Endothelial cell of umbilical vein (primary cell): ENCODE results near the gene TPST1.

ENCODE experiments used
- EZH2 ChIP-seq: IDR thresholded peaks from 2 replicates; pipeline ENCODE4 v1.6.1; 2012; ENCODE audit warnings: borderline replicate concordance, low read depth, mild to moderate bottlenecking, moderate library complexity, low read length, inconsistent platforms; ENCODE audit not compliant: severe bottlenecking
- POLR2A ChIP-seq: IDR thresholded peaks from 2 replicates; pipeline ENCODE4 v1.6.1; 2012; ENCODE audit warnings: low read depth, mild to moderate bottlenecking, control low read depth, low read length
- POLR2AphosphoS5 ChIP-seq: IDR thresholded peaks from 2 replicates; pipeline ENCODE4 v1.6.1; 2012; ENCODE audit warnings: low read depth, mild to moderate bottlenecking, control low read depth, low read length, moderate library complexity; ENCODE audit not compliant: insufficient read depth
- TF ChIP-seq, protein P1 (sequence below), 2 donors: IDR thresholded peaks; 1 replicate in 1 of 2; 2 replicates in 1 of 2; pipeline ENCODE4 v1.5.1; 2011; ENCODE audit warnings: low read length in 2 of 2, mild to moderate bottlenecking in 2 of 2, moderate library complexity in 2 of 2, control low read depth in 1 of 2, inconsistent platforms in 1 of 2, low read depth in 1 of 2; ENCODE audit not compliant: insufficient read depth in 1 of 2; ENCODE audit errors: extremely low read depth in 1 of 2

DNA sequence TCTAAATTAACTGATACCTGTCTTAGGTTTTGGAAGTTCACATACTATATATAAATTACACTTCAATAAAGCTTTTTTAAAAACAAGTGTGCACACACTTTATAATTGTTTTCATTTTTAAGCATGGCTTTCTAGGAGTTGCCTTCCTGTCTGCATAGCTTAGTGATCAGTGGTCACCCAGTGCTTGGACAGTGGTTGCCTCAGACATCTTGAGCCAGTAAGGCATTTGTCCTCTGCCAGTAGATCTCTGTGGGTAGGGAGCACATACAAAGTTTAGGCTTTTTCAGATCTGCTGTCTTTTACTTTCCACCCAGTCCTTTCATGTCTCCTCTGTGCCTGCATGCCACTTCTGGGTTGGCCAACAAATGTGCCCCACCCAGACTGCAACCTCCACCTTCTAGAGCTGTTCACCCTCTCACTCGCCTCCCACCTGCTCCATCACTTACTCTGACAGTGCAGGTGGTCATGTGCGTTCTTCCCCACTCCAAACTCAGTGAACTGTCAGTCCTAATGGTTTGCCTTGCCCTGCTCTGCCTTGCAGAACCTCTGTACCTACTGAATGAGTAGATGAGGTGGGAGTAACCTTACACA lies 31.7 kb downstream of the TPST1 start:
- no peak for TF ChIP-seq POLR2A
- no peak for TF ChIP-seq POLR2AphosphoS5
- TF ChIP-seq, protein P1, sequence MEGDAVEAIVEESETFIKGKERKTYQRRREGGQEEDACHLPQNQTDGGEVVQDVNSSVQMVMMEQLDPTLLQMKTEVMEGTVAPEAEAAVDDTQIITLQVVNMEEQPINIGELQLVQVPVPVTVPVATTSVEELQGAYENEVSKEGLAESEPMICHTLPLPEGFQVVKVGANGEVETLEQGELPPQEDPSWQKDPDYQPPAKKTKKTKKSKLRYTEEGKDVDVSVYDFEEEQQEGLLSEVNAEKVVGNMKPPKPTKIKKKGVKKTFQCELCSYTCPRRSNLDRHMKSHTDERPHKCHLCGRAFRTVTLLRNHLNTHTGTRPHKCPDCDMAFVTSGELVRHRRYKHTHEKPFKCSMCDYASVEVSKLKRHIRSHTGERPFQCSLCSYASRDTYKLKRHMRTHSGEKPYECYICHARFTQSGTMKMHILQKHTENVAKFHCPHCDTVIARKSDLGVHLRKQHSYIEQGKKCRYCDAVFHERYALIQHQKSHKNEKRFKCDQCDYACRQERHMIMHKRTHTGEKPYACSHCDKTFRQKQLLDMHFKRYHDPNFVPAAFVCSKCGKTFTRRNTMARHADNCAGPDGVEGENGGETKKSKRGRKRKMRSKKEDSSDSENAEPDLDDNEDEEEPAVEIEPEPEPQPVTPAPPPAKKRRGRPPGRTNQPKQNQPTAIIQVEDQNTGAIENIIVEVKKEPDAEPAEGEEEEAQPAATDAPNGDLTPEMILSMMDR (IDR thresholded peaks at IDR 0.05; ENCODE audit: extremely low read depth in 1 of 2, insufficient read depth in 1 of 2, low read depth in 1 of 2, low read length in 2 of 2), result no peak
- TF ChIP-seq EZH2, result no peak
